Activated CD8-positive, alpha-beta memory T cell treated with anti-CD3 and anti-CD28 coated beads, Interleukin-2, amount 50 U/mL, for 48 hours (primary cell): ENCODE data around the gene MTHFSD.

Source experiments
- DNase-seq: peaks from one replicate; pipeline ENCODE4 v3.0.0-alpha.2; 2020

Gene MTHFSD

GRCh38 chr16:86584071-86584685, 29.1 kb upstream of the MTHFSD start:
- DNase-seq, result no peak

DNA sequence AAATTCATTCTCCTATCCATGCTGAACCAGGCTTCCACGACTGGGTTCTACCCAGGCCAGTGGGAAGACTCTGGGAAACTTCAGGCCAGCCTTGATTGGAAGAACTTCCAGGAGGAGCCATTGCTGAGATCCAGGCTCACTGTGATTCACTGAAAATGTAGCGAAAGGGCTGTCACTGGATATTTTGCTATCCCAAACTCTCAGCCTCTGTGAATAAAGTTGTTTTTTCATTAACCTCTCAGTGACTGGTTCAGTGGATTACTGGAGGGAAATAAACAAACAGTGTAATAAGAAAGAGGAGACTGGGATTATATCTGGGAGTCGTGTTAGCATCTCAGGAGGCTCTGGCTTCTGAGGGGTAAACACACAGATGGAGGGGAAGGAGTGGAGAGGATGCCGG, 26.4 kb upstream of the MTHFSD start:
- DNase-seq, result no peak

DNA sequence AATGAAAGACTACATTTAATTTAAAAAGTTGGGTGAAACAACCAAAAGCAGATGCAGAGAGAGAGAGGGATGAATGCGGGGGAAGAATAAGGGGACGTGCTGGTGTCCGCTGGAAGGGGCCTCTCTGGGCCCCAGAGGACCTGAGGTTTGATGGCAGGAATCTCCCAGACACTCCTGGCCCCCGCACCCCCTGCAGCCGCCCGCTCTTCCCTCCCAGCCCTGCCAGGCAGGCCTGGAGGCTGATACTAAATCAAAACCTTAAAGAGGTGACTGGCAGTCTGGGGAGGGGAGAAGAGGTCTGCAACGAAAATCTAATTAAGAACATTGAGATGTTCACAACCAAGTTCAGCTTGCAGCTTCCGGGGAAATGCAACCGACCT, 25.7 kb upstream of the MTHFSD start:
- no peak for DNase-seq

DNA sequence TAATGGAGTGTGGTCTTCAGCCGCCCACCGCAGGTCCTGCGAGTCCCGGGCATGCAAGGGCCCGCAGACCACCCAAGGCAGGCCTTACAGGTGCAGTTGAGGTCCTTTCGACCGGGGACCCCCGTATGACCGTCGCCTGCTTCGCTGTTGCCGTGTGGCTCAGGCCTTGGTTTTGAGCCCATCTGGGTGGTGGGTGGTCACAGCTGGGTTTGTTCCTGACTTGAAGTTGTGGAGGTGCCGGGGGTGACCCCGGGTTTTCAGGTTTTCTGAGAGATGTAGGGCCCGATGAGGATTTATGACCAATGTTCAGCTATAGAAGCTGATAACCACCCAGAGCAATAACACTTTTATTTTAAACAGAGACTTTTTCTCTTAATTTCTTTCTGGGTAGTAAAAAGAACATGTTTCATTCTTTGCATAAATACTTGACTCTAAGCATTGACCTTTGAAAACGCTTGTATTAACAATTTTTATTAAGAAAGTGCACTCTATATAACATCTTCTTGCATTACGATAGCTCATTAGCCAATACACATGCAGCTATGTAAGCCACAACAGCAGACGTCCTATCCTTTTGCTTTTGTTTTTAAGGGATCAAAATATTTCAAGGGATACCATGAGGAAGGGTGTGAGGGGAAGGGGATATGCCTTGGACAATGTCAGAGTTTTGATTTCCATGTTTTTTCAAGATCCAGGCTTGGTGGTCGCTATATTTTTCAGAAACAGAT, 25.2 kb upstream of the MTHFSD start:
- DNase-seq, result no peak

DNA sequence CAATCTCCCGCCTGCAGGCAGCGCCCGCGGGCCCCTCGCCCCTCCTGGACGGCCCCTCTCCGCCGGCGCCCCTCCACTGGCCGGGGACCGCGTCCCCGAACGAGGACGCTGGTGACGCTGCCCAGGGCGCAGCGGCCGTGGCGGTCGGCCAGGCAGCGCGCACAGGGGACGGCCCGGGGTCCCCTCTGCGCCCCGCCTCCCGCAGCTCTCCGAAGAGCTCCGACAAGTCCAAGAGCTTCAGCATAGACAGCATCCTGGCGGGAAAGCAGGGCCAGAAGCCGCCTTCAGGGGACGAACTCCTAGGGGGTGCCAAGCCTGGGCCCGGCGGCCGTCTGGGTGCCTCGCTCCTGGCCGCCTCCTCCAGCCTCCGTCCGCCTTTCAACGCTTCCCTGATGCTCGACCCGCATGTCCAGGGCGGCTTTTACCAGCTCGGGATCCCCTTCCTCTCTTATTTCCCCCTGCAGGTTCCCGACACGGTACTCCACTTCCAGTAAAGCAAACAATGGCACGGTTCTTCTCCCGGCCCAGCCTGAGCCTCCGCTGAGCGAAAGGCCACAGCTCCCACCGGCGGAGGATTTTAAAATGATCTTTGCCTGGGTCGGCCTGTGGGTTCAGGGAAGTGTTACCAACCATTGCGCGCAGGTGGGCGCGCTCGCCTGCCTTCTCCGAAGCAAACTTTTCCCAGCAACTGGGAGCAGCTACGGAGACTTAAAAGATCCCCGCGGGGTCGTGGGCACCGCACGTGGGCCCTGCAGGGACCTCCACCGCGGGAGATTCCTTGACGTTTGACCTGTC, 24.4 kb upstream of the MTHFSD start:
- no peak for DNase-seq

DNA sequence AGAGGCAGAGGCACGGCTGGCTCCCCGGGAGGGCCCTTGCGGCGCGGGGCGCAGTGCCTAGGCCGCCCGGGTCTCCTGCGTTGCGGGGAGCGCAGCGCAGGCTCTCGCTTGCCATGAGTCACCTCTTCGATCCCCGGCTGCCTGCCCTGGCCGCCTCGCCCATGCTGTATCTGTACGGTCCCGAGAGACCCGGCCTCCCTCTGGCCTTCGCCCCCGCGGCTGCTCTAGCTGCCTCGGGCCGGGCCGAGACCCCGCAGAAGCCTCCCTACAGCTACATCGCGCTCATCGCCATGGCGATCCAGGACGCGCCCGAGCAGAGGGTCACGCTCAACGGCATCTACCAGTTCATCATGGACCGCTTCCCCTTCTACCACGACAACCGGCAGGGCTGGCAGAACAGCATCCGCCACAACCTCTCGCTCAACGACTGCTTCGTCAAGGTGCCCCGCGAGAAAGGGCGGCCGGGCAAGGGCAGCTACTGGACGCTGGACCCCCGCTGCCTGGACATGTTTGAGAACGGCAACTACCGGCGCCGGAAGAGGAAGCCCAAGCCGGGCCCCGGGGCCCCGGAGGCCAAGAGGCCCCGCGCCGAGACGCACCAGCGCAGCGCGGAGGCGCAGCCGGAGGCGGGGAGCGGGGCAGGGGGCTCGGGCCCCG, 23.7 kb upstream of the MTHFSD start:
- no peak for DNase-seq

GRCh38 chr16:86578061-86578599, 23.1 kb upstream of the MTHFSD start, which contains the start of gene FOXL1:
Gene FOXL1 (plus strand): TSS chr16:86578549. CDS start chr16:86578724, 175 bp downstream.
- DNase-seq, result no peak

GRCh38 chr16:86577314-86577971, 22.4 kb upstream of the MTHFSD start:
- DNase-seq, result no peak

- DNase-seq, result no peak
Observed at GRCh38 chr16:86576591-86577313, 21.7 kb upstream of the MTHFSD start.

DNA sequence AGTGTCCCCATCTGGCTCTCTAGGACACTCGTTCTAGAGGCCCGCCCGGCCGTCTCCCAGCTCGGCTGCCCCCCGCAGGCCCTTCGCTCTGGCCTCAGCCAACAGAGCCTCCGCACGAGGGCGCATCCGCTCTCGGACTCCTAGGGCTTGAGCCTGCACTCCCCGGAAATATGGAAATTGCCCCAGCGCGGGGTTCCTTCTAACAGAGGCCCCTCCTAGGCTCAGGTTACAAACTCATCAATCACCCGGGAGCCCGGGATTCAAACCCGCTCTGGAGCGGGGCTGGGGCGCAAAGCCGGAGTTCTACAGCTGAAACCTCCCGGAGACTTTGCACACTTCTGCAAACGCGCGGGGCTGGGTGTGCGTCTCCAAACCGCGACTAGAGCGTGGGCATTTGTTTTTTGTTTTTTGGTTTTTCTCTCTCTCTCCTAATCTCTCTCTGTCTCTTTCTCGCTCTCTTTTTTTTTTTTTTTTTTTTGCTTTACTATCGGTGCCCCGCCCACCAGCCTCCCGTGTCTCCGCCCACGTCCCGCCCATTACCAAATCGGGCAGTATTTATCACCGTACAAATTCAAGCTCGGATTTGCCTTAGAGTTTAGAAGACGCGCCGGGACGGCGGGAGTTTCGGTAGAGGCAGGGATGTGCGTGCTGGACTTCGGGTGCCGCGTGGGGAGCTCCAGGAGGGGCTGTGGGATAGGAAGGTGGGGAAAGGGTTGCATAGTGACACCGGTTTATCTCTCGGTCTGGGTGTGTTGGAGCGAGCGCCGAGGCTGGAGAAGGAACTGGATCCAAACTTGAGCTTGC, 20.9 kb upstream of the MTHFSD start:
- peak; percentile 73 for DNase-seq

DNA sequence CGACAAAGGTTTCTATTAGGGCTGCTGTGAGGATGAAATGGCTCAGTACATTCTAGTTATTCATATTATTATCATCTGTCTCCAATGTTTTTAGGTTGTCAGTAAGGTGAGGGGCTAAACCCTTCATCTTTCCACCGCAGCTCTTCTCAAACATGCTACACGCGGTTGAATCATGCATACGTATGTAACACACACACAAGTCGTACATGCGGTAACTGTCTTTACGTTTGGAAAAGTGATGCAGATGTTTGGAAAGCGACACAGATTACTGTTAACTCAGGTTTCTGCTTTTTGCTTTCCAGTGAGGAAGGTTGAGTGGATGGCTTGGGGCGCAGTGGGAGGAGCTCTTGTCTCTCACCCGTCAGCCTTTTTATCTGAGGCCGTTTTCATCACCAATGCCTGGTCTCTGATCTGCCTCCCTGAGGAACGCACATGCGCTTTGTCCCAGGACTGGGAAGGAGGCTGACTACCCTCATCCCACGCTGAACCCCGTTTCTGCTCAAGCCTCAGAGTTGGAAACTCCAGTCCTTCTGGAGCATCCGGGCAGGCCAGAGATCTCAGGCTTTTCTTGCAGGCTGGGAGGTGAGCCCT, 20.2 kb upstream of the MTHFSD start:
- no peak for DNase-seq

DNA sequence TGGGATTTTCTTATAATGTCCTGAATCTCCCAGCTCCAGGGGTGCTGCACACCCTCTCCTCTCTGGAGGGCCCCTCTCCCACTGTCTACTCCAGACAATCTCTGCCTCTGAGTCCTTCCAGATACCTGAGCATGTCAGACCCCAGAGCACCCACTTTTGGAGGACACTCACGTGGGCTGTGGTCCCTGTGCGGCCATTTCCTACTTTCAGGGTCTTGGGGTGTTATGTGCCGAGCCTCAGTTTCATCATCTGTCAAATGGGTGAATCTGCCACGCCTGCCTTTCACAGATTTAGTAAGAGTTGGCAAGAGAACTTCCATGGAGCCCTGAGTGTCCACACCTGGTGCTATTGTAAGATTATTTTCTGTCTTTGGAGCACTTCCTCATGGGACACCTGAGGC, 19.6 kb upstream of the MTHFSD start:
- DNase-seq, result no peak

- DNase-seq, result no peak
Observed at GRCh38 chr16:86573646-86574508, 18.8 kb upstream of the MTHFSD start.

- no peak for DNase-seq
Observed at GRCh38 chr16:86573215-86573614, 18.2 kb upstream of the MTHFSD start.

DNA sequence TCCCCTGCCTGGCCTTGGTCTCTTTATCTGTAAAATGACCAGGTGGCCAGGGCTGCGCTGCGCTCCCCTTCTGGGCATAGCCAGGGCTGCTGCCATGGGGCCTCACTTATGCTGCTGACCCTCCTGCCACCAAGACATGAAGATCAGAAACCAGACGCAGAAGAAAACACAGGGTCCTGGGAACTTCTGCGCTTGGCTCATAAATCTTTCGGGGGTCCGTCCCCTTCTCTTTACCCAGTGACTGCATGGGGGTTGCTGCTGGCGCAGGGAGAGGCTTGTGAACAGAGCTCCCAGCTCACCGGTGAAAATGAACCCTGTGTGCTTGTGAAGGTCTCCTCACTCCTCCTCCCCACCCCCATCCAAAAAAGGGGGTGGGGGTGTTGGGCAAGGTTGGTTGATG, 17.6 kb upstream of the MTHFSD start:
- DNase-seq, result no peak

DNA sequence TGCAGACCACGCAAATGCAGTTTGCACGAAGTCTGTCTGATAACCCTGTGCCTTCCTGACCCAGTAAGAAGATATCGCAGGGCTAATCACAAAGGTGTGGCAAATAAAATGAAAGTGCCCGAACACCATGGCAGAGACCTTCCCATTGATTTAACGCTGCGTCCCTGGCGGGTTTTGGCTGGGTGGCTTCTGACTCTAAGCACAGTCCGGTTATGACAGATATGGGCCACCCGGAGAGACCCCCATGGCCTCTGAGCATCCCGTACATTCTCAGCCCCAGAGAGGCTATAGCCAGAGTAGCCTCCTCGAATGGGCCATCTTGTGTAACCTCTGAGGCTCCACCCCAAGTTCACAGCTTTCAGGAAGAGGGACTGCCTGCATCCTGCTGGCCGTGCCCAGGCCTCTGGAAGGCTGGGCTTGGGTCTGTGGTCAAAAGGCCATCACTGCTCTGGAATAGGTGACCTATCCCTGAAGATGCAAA, 17.0 kb upstream of the MTHFSD start:
- DNase-seq, result no peak

DNA sequence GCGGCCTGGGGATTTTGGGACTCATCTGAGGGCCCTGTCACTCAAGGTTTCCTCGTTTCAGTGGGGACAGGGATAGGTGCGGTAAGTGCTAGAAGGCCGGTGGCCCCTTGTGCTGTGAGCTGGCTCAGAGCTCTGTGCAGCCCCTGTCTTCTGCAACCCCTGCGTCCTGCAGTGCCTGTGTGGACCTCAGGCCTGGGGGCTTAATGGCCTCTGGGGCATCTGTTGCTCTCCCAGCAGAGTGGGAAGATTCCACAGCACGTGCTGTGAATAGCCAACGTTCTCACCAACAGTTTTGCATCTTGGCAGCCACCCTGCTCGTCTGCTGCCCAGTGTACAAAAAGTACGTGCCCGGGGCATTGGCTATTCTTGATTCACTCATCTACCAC, 16.5 kb upstream of the MTHFSD start:
- DNase-seq, result no peak

DNA sequence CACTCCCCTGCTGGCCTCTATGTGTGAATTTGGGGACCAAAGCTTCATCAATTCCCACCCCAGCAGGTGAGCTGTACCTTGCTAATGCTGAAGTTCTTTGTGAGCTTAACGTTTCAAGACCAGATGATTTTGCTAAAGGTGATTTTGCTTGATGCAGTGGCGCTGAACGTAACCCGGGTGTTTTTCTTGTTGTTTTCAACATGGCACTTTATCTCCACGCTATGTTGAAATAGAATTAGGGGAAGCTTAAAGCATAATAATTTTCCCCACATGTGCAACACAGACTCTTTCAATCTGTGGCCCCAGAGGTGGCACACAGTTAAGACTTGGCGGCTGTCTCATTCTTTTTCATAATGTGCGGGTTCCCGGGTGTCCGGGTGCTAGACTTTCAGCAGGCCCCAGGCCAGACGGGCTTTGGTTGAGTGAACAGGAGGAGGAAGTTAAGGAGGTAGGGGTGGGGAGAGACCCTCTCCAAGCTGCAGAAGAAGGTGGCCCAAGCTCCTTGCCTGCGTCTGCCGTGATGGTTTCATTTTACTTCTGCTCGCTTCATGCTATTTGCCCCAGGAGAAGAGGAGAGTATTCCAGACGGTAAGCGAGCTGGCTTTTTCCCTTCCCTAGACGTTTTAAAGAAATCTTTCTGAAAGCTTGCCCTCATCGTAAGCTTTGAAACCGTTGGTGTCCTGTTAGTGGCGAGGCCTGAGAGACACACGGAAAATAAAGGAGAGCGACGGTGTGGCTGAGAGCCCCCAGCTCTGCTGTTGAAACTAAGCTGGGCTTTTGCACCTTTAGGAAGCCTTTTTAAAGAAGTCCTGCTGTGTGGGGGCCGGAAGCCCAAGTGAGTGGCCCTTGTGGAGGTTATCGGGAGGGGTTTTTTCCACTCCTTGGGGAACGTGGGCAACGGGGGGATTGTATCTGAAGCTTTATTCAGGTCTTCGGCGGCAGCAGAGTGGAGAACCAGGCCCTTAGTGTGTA, 15.8 kb upstream of the MTHFSD start:
- DNase-seq, result no peak
